Activated T-cell treated with anti-CD3 and anti-CD28 coated beads for 1 hour (primary cell): Measurements from ENCODE around the gene SLC35F4.

Source experiments
- DNase-seq: peaks from one replicate; pipeline ENCODE4 v3.0.0-alpha.2; 2020; ENCODE audit warnings: low read depth

Gene SLC35F4

GRCh38 chr14:57612946-57613345 lies 252.9 kb downstream of the SLC35F4 start:
- DNase-seq, result no peak

- DNase-seq, result no peak
Measured at GRCh38 chr14:57611555-57612075, 254.3 kb downstream of the SLC35F4 start.

- DNase-seq, result no peak
Measured at GRCh38 chr14:57610631-57611030, 255.3 kb downstream of the SLC35F4 start.

- no peak for DNase-seq
Measured at GRCh38 chr14:57609192-57610075, 256.5 kb downstream of the SLC35F4 start.

GRCh38 chr14:57607086-57607485 lies 258.8 kb downstream of the SLC35F4 start:
- no peak for DNase-seq

GRCh38 chr14:57583396-57583795 lies 282.5 kb downstream of the SLC35F4 start:
- DNase-seq, result no peak

- DNase-seq, result no peak
Measured at GRCh38 chr14:57582746-57583145, 283.1 kb downstream of the SLC35F4 start.

- no peak for DNase-seq
Measured at GRCh38 chr14:57578801-57579200, 287.1 kb downstream of the SLC35F4 start.

- no peak for DNase-seq
Measured at GRCh38 chr14:57576498-57576897, 289.4 kb downstream of the SLC35F4 start.

- DNase-seq, result no peak
Measured at GRCh38 chr14:57575482-57575881, 290.4 kb downstream of the SLC35F4 start.

- no peak for DNase-seq
Measured at GRCh38 chr14:57574617-57575288, 291.1 kb downstream of the SLC35F4 start.

- DNase-seq, result no peak
Measured at GRCh38 chr14:57573173-57573572, 292.7 kb downstream of the SLC35F4 start.

- no peak for DNase-seq
Measured at GRCh38 chr14:57568554-57568953, 297.3 kb downstream of the SLC35F4 start.

- no peak for DNase-seq
Measured at GRCh38 chr14:57567220-57567619, 298.7 kb downstream of the SLC35F4 start.

GRCh38 chr14:57560681-57561080 lies 305.2 kb downstream of the SLC35F4 start:
- DNase-seq, result no peak

GRCh38 chr14:57559576-57559975 lies 306.3 kb downstream of the SLC35F4 start:
- no peak for DNase-seq

GRCh38 chr14:57549765-57550420 lies 316.0 kb downstream of the SLC35F4 start:
- no peak for DNase-seq

- no peak for DNase-seq
Measured at GRCh38 chr14:57549016-57549564, 316.8 kb downstream of the SLC35F4 start.

- DNase-seq, result no peak
Measured at GRCh38 chr14:57547131-57547530, 318.8 kb downstream of the SLC35F4 start.

- DNase-seq, result no peak
Measured at GRCh38 chr14:57533214-57533613, 332.7 kb downstream of the SLC35F4 start.

GRCh38 chr14:57530571-57530970 lies 335.3 kb downstream of the SLC35F4 start:
- DNase-seq, result no peak

- no peak for DNase-seq
Measured at GRCh38 chr14:57526942-57527341, 338.9 kb downstream of the SLC35F4 start.
